GM19324 (cell line): ENCODE measurements around the gene DHTKD1.
"Not testable (repeated sequence)": the region's sequence is repeated elsewhere in the genome, so short reads cannot be mapped to it uniquely, and the experiment has no call there.

ENCODE experiments used
- ATAC-seq: cut with Tn5 transposase; IDR thresholded peaks from one replicate; pipeline ENCODE4 v1.9.1; 2021; ENCODE audit warnings: mild to moderate bottlenecking, moderate library complexity; ENCODE audit not compliant: unreplicated experiment, low FRiP score

The DHTKD1 gene

DNA sequence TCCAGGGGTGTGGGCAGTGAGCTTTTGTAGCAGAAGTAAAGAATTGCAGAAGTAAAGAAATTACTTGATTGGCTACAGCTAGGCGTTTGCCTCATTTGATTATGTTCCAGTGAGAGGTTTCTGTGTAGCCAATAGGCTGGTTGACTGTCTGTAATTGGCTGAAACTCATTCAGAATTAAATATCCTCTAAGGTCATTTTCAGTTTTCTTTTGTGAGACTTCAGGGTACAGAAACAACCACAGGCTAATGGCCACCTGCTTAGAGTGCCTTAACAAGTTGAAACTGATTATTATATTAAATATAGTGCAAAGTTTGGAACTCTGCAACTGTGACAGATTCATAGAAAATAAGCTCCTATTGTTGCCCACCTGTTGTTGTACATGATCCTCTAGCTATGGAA is 71.3 kb downstream of the DHTKD1 start:
- ATAC-seq, result no peak

DNA sequence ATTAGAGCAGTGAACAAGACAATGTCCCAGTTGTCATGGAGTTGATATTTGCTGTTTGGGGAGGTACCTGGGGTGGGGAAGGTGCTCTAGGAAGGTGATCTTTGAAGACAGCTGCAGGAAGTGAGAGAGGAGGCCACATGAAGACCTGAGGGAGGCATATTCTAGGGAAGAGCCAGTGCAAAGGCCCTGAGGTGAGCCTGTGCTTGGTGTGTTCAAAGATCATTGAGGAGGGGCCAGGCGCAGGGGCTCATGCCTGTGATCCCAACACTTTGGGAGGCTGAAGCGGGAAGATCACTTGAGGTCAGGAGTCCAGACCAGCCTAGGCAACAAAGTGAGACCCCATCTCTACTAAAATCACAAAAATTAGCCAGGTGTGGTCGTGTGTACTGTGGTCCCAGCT is 75.8 kb downstream of the DHTKD1 start:
- no peak for ATAC-seq

DNA sequence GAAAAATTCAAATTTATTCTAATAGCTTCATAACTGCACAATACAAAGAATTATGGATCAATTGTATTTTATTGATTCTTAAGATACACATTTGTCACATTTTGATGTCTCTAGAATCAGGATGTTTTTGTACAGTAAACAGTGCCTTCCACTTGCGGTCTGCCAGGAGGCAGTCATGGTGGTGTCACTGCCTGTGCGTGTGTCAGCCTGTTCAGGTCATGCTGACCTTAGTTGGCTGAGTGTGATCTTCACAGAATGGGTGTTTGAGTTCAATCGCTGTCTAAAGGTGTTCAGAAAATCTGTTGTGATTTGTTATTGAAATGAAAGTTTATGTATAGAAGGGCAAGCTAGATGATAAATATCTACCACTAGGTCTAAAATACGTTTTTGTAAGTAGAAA is 81.4 kb downstream of the DHTKD1 start:
- no peak for ATAC-seq

DNA sequence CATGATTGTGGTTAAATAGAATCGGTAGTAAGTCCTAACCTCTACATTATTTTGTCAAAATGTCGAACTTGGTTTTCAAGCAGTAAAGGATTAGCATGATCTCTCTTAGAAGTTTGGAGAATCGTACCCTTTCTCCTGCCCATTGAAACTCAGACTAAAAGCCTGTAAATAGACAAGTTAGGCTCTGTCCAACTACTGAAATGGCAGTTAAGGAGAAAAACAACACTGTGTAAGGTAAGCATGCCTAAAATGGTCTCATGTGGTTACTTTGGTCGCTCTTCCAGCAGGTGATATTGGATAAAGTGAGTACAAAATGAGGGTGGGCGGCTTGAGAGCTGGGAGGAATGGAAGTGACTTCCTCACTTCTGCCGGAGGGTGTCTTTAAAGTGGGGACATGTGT is 85.8 kb downstream of the DHTKD1 start:
- ATAC-seq, result no peak

DNA sequence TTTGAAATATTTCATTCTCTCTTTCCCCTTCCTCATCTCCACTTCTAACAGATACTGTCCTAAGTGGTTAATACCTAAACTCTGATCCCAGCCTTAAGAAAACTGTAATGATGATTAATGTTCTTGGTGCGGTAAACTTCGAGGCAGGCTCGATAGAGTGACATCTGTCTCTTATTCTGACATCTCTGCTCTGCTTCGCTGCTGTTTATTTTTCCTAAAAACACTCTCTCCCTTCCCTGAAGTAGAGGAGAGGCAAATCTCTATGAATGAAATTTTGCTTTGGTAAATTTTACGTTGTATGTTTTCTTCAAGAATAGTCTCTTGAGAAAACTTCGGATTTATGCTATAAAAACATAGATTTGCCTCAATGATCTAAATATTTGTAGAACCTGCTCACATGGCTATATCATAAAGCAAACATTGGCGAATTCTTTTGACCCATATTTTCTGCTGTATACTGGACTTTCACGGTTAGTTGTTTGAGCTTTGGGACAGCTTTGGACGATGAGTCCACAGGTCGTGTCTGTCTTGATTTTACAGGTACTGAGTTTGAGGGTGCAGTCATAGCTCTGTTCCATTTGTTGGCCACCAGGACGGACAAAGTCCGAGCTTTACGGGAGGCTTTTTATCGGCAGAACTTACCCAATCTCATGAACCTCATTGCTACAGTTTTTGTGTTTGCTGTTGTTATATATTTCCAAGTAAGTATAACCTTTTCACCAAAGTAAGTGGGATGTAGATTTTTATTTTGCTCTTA is 87.8 kb downstream of the DHTKD1 start:
- ATAC-seq, result no peak

DNA sequence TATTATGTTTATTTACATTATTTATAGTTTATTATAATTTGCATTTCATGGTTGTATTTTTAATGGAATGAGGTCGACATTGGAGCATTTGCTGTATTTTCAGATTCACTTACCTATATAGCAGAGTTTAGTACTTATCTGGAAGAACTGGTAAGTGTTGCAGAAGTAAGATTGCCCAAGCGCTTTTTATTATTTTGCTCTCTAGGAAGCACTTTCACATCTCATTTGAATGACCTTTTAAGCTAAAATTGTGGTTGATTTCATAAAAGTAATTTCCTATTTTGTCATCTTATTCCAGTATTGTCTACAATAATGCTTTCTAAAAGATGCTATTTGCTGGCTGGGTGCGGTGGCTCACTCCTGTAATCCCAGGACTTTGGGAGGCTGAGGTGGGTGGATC is 89.4 kb downstream of the DHTKD1 start:
- no peak for ATAC-seq

DNA sequence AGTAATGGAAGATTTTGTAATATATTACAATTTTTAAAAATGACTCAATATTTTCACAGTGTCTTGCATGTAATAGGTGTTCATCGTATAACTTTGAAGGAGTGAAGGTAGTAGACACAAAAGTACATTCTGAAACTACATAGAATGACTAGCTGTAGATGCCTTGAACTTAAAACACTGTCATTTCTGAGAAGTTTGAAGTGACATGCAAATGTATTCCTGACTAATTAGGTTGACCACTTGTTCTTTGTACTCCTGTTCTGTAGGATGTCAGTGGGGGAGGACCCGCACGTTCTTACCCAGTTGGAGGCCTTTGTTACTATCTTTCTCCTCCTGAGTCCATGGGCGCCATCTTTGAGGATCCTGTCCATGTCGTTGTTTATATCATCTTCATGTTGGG is 91.9 kb downstream of the DHTKD1 start:
- ATAC-seq, result no peak

DNA sequence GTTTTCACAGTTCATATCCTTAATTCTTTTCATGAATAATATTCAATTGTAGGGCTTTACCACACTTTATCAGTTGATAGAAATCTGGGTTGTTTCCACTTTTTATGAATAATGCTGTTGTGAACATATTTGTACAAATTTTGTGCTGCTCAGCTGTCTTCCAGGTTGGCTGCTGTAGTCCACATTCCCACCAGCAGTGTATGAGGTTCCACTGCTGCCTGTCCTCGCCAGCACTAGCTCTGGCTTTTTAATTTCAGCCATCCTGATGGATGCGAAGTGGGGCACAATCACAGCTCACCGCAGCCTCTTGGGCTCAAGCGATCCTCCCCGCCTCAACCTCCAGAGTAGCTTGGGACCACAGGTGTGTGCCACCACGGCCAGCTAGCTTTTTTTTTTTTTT is 94.2 kb downstream of the DHTKD1 start:
- ATAC-seq, result no peak

DNA sequence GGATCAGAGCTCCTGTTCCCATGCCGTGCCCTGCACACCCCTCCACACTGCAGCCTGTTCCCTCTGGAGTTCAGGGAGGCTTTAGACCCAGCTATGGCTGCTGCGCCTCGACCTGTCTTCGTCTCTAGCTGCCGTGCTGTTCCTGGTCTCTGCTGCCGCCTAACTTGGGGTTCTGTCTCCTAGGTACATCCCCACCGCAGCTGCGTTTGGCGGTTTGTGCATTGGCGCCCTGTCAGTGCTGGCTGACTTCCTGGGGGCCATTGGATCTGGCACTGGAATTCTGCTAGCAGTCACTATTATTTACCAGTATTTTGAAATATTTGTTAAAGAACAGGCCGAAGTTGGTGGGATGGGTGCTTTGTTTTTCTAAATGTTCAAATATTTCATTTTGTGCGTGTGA is 95.3 kb downstream of the DHTKD1 start:
- no peak for ATAC-seq

DNA sequence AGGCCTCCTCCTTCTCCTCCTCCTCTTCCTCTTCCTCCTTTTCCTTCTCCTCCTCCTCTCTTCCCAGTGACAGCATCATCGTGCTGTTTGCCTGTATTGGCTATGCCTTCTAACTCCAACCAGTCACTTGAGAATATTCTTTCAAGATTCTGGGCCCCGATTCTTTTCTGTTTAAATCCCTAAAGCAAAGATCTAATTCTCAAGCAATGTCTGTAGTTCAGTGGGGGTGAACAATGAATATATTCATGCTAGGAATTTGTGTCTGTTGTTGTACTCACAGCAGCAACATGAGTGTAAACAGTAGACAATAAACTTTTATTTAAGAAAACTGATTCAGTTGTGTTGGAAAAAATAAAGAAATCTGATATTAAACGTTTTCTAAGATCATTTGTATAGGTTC is 96.3 kb downstream of the DHTKD1 start:
- ATAC-seq, result no peak

DNA sequence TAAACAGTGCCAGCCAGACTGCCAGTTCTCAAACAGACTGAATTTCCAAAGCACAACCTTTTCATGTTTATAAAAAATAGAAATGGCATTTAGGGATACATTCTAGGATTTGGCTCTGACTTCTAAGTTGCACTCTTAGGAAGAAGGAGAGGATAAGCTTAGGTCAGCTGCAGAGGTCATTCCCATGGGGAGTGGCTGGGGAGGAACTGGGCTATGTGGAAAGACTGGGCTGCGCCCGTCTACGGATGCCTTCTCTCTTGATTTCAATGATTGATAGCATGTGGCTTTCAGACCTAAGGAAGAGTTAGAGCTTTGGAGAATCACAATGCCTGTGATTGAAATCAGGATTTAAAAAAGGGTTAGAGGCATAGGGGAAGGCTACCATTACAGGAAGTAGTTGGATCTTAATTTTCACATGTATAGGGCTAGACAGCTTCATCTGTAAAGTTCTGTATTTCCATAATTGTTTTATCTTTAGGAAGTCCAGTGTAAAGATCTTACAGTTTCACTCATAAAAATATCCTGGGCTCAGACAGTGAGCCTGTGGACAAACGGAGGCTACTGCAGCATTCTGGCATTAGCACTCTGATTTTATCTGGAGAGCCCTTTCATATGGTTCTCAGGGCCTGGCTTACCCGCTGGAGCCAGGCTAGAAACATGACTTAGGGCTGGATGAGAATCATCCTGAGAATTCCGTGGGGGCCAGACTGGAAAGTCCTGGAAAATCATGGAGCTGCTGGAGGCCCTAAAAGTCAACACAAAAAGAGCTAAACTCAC is 97.4 kb downstream of the DHTKD1 start:
- ATAC-seq, result no peak

DNA sequence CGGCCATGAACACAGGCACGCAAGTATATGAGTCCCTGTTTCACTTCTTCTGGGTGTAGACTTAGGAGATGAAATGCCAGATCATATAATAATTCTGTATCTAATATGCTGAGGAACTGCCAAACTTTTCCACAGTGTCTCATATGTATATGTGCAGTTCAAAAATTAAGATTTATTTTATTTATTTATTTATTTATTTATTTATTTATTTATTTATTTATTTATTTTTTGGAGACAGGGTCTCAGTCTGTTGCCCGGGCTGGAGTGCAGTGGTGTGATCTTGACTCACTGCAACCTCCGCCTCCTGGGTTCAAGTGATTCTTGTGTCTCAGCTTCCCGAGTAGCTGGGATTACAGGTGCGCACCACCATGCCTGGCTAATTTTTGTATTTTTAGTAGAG is 102.8 kb downstream of the DHTKD1 start:
- not testable (repeated sequence) for ATAC-seq
